Transverse colon (tissue), 4 donors: ENCODE measurements around the gene MBD3L5. TPM values are rescaled to one million over a fixed set of nuclear protein-coding genes. Genes with fewer than 3 reads are reported as not detected.

Source experiments
- DNase-seq: peaks from one replicate; pipeline ENCODE4 v3.0.0-alpha.2; 2019
- H3K27ac ChIP-seq, 4 donors: fragments of 200-600 bp; sonication (generic); 2 replicates each; pipeline ENCODE4 v1.5.1; 2016 to 2018; ENCODE audit warnings: inconsistent platforms in 4 of 4
- H3K27me3 ChIP-seq: fragments of 200-600 bp; sonication (generic); 2 replicates; pipeline ENCODE4 v1.5.1; 2017; ENCODE audit warnings: inconsistent platforms
- H3K36me3 ChIP-seq, 4 donors: fragments of 200-600 bp; sonication (generic); 2 replicates each; pipeline ENCODE4 v1.5.1; 2017 to 2019; ENCODE audit warnings: inconsistent platforms in 4 of 4
- H3K4me1 ChIP-seq, 4 donors: fragments of 200-600 bp; sonication (generic); 2 replicates each; pipeline ENCODE4 v1.5.1; 2017 to 2020; ENCODE audit warnings: inconsistent platforms in 4 of 4
- H3K4me3 ChIP-seq, 4 donors: fragments of 200-600 bp; sonication (generic); 1 replicate in 1 of 4; 2 replicates in 3 of 4; pipeline versions ENCODE4 v1.5.1 to v1.6.1; 2017 to 2019; ENCODE audit warnings: inconsistent platforms in 4 of 4
- H3K9me3 ChIP-seq, 2 donors: fragments of 200-600 bp; sonication (generic); 2 replicates each; pipeline ENCODE4 v1.5.1; 2017 to 2019; ENCODE audit warnings: inconsistent platforms in 2 of 2
- EP300 ChIP-seq: sonication (generic); formaldehyde crosslinking; IDR thresholded peaks from one replicate; pipeline ENCODE4 v1.6.1; 2017; ENCODE audit warnings: antibody characterized with exemption, low read depth
- POLR2A ChIP-seq: fragments of 450-650 bp; IDR thresholded peaks from one replicate; pipeline ENCODE4 v1.6.1; 2016; ENCODE audit warnings: antibody characterized with exemption, mild to moderate bottlenecking, moderate library complexity
- POLR2AphosphoS5 ChIP-seq, 3 donors: sonication (generic); formaldehyde crosslinking; IDR thresholded peaks; one replicate each; pipeline ENCODE4 v1.6.1; 2016; ENCODE audit warnings: antibody characterized with exemption in 3 of 3
- WGBS, 2 donors: methylation state at CpG; one replicate each; pipeline ENCODE4 v1.1.5; 2018; ENCODE audit warnings: low coverage in 1 of 2; 5-methylcytosine and 5-hydroxymethylcytosine counted together
- in situ Hi-C, 4 donors: fragments of 200-750 bp; cut with MboI; loops; one replicate each; pipeline versions ENCODE4 v1.15.0 to v1.15.1; 2017; ENCODE audit warnings: low sequenced_read_pairs in 3 of 4, low pct_ligation_motif_present in 1 of 4, low pct_unique_long_range_greater_than_20kb in 1 of 4
- intact Hi-C: fragments of 100-400 bp; cut with DNase I; formaldehyde crosslinking; loops from one replicate; pipeline ENCODE4 v1.15.1; 2023; ENCODE audit warnings: low total_unique reads
- total RNA-seq, 4 donors: library from RNA; depleted of rRNA; stranded (reverse); fragments of >200 nt; gene quantifications; one replicate each; pipeline ENCODE4 v1.1.0, GENCODE V29; 2016
- TF ChIP-seq, protein P1 (sequence below), 5 experiments: fragments of 200-600 bp in 3 of 5; fragments of 450-650 bp in 2 of 5; sonication (generic) in 3 of 5; IDR thresholded peaks; 1 replicate in 2 of 5; 2 replicates in 3 of 5; pipeline ENCODE4 v1.5.1; 2016 to 2017; ENCODE audit warnings: antibody characterized with exemption in 5 of 5, inconsistent platforms in 3 of 5, mild to moderate bottlenecking in 2 of 5, moderate library complexity in 1 of 5

Gene MBD3L5
- total RNA-seq, 4 donors from 2014 or later = not detected

GRCh38 chr19:7000816-7001215, 29.6 kb upstream of the MBD3L5 start:
- no peak for DNase-seq
- Histone ChIP-seq H3K4me1 (no peaks in the 10 kb centered on the region), H3K27ac (no peak overlapping the region), H3K36me3 (no peaks in the 10 kb centered on the region), H3K9me3 (no peaks in the 10 kb centered on the region), H3K4me3 (no peak overlapping the region), H3K27me3 (peaks cover 7% of the 10 kb centered on the region)
- intact Hi-C loops = no loop called here
- TF ChIP-seq POLR2A (no peak), POLR2AphosphoS5 (IDR thresholded peaks at IDR 0.05) (no peak), EP300 (no peak)
- TF ChIP-seq, protein P1, sequence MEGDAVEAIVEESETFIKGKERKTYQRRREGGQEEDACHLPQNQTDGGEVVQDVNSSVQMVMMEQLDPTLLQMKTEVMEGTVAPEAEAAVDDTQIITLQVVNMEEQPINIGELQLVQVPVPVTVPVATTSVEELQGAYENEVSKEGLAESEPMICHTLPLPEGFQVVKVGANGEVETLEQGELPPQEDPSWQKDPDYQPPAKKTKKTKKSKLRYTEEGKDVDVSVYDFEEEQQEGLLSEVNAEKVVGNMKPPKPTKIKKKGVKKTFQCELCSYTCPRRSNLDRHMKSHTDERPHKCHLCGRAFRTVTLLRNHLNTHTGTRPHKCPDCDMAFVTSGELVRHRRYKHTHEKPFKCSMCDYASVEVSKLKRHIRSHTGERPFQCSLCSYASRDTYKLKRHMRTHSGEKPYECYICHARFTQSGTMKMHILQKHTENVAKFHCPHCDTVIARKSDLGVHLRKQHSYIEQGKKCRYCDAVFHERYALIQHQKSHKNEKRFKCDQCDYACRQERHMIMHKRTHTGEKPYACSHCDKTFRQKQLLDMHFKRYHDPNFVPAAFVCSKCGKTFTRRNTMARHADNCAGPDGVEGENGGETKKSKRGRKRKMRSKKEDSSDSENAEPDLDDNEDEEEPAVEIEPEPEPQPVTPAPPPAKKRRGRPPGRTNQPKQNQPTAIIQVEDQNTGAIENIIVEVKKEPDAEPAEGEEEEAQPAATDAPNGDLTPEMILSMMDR (IDR thresholded peaks at IDR 0.05) = no peak
- in situ Hi-C loops = no loop called here
- WGBS, 2 donors = 77% methylated on average over 1 of the region's 1 CpG; no CpG with 5 or more reads in 1 of the 2 donors

DNA sequence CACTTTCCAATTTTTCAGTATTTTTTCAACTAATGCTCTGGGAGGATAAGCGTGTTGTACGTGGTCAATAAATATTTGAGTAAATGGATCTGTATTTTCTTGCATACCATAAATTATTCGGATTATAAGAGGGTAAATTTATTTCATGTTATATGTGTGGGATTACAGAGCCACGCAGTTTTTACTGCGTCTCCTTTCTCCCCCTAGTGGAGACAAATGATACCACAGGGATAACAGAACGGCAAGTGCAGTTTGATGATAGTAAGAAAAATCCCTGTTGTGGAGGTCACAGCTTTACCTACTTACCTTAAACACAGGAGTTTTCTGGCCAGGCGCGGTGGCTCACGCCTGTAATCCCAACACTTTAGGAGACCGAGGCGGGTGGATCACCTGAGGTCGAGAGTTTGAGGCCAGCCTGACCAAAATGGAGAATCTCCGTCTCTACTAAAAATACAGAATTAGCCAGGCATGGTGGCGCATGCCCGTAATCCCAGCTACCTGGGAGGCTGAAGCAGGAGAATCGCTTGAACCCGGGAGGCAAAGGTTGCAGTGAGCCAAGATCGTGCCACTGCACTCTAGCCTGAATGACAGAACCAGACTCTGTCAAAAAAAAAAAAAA, 26.0 kb upstream of the MBD3L5 start:
- Histone ChIP-seq H3K27me3 (peaks cover 7% of the 10 kb centered on the region), H3K9me3 (no peaks in the 10 kb centered on the region), H3K27ac (no peak overlapping the region), H3K4me1 (no peaks in the 10 kb centered on the region), H3K36me3 (no peaks in the 10 kb centered on the region), H3K4me3 (no peak overlapping the region)
- WGBS, 2 donors = 88 to 89% methylated on average over 6 to 18 of the region's 18 CpGs
- in situ Hi-C loops (no loop called here), intact Hi-C loops (no loop called here)
- TF ChIP-seq, protein P1 (IDR thresholded peaks at IDR 0.05) = no peak
- no peak for DNase-seq

DNA sequence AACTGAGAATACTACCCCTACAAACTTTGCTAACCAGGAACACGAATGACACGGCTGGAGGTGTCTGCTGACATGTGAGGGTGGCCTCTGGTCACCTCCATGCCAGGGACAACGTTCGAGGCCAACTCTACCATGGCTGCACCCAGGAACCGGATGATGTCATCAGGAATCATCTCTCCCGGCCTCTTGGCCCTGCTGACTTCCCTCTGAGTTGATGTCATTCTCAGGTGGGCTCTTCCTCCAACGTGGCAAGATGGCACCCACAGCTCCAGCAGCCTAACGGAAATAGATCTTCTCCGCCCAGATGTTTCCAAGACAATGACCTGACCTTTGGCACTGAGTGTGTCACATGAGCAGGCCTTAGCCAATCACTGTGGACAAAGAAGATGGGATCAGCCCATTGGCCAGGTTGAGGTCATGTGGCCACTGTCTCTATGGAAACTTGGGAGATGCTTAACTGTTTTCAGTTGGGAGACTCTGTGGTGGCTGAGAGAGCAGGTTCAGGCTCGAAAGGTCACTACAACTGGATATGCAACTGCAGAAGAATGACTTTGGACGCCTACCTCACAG, 24.2 kb upstream of the MBD3L5 start:
- in situ Hi-C loops (no loop called here), intact Hi-C loops (no loop called here)
- H3K4me3 ChIP-seq = no peak overlapping the region
- 67 to 86% methylated on average over 2 to 11 of the region's 11 CpGs for WGBS, 2 donors
- no peaks in the 10 kb centered on the region for H3K9me3 ChIP-seq
- no peaks in the 10 kb centered on the region for H3K36me3 ChIP-seq
- H3K27me3 ChIP-seq = peaks cover 7% of the 10 kb centered on the region
- TF ChIP-seq POLR2A (no peak), EP300 (no peak), POLR2AphosphoS5 (IDR thresholded peaks at IDR 0.05) (no peak)
- TF ChIP-seq, protein P1 (IDR thresholded peaks at IDR 0.05) = no peak
- H3K27ac ChIP-seq = no peak overlapping the region
- no peaks in the 10 kb centered on the region for H3K4me1 ChIP-seq
- DNase-seq = no peak

DNA sequence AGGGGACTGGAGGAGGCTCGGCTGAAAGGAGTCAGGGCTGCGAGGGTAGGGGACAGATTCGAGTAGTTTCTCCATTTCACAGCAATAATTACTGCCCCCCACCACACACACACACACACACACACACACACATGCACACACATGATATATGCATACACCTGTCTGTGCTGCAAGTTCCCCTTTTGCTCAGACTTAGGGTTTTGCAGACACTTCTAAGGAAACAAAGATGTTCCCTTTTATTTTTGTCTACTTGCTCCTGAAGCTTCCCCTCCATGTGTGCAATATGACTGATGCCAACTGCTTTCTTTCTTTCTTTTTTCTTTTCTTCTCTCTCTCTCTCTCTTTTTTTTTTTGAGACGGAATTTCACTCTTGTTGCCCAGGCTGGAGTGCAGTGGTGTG, 22.5 kb upstream of the MBD3L5 start:
- TF ChIP-seq EP300 (no peak), POLR2A (no peak), POLR2AphosphoS5 (IDR thresholded peaks at IDR 0.05) (no peak)
- TF ChIP-seq, protein P1 (IDR thresholded peaks at IDR 0.05) = no peak
- in situ Hi-C loops (no loop called here), intact Hi-C loops (no loop called here)
- H3K27me3 ChIP-seq = no peaks in the 10 kb centered on the region
- no peak for DNase-seq
- no peaks in the 10 kb centered on the region for H3K9me3 ChIP-seq
- H3K4me1 ChIP-seq = no peaks in the 10 kb centered on the region
- no peak overlapping the region for H3K4me3 ChIP-seq
- 22 to 45% methylated on average over 1 to 4 of the region's 4 CpGs for WGBS, 2 donors
- H3K27ac ChIP-seq = no peak overlapping the region
- H3K36me3 ChIP-seq = no peaks in the 10 kb centered on the region
